H9 (cell line): Measurements from ENCODE around the gene RELA. TPM values are rescaled to one million over a fixed set of nuclear protein-coding genes. Genes with fewer than 3 reads are reported as not detected.

ENCODE experiments used
- DNase-seq: peaks from one replicate; pipeline ENCODE4 v3.0.0-alpha.2; 2017
- H2AFZ ChIP-seq: one replicate; pipeline ENCODE4 v1.6.1; 2013; ENCODE audit warnings: mild to moderate bottlenecking, low read length, control low read depth, moderate library complexity
- H2AK5ac ChIP-seq: 2 replicates; pipeline ENCODE4 v1.6.1; 2013; ENCODE audit warnings: low read length, control low read depth, mixed read lengths; ENCODE audit not compliant: insufficient read length
- H2BK120ac ChIP-seq: one replicate; pipeline ENCODE4 v1.6.1; 2013; ENCODE audit warnings: low read depth, mild to moderate bottlenecking, low read length, control low read depth, inconsistent platforms; ENCODE audit not compliant: poor library complexity, severe bottlenecking
- H2BK12ac ChIP-seq: 2 replicates; pipeline ENCODE4 v1.6.1; 2013; ENCODE audit warnings: low read length, control low read depth, mixed read lengths, low read depth; ENCODE audit not compliant: insufficient read length
- H2BK15ac ChIP-seq: 2 replicates; pipeline ENCODE4 v1.6.1; 2013; ENCODE audit warnings: low read depth, low read length, control low read depth
- H2BK20ac ChIP-seq: one replicate; pipeline ENCODE4 v1.6.1; 2013; ENCODE audit warnings: low read depth, mild to moderate bottlenecking, low read length, control low read depth, inconsistent platforms; ENCODE audit not compliant: poor library complexity, severe bottlenecking
- H2BK5ac ChIP-seq: 2 replicates; pipeline ENCODE4 v1.6.1; 2013; ENCODE audit warnings: low read length, control low read depth, mixed read lengths; ENCODE audit not compliant: insufficient read length
- H3K14ac ChIP-seq: 2 replicates; pipeline ENCODE4 v1.6.1; 2013; ENCODE audit warnings: low read length, control low read depth; ENCODE audit not compliant: insufficient read depth
- H3K18ac ChIP-seq: 2 replicates; pipeline ENCODE4 v1.6.1; 2013; ENCODE audit warnings: low read depth, mild to moderate bottlenecking, mixed read lengths, low read length, control low read depth; ENCODE audit not compliant: insufficient read length
- H3K23ac ChIP-seq: 2 replicates; pipeline ENCODE4 v1.6.1; 2013; ENCODE audit warnings: low read length, control low read depth, mixed read lengths, low read depth; ENCODE audit not compliant: insufficient read length
- H3K23me2 ChIP-seq: 2 replicates; pipeline ENCODE4 v1.6.1; 2013; ENCODE audit warnings: low read depth, mild to moderate bottlenecking, mixed read lengths, low read length, control low read depth; ENCODE audit not compliant: insufficient read length, poor library complexity, severe bottlenecking
- H3K27ac ChIP-seq: 2 replicates; pipeline ENCODE4 v1.5.1; 2013; ENCODE audit warnings: low read length, control low read depth, mixed read lengths, low read depth; ENCODE audit not compliant: insufficient read length
- H3K27me3 ChIP-seq: 2 replicates; pipeline ENCODE4 v1.6.1; 2013; ENCODE audit warnings: low read length, control low read depth, inconsistent platforms; ENCODE audit not compliant: insufficient read depth
- H3K4ac ChIP-seq: 2 replicates; pipeline ENCODE4 v1.6.1; 2013; ENCODE audit warnings: low read depth, mild to moderate bottlenecking, control low read depth, inconsistent platforms, low read length, moderate library complexity
- H3K4me1 ChIP-seq: 2 replicates; pipeline ENCODE4 v1.6.1; 2013; ENCODE audit warnings: low read length, control low read depth, inconsistent platforms; ENCODE audit not compliant: insufficient read depth
- H3K4me2 ChIP-seq: 2 replicates; pipeline ENCODE4 v1.6.1; 2013; ENCODE audit warnings: low read length, control low read depth, mixed read lengths; ENCODE audit not compliant: insufficient read length, insufficient read depth
- H3K56ac ChIP-seq: 2 replicates; pipeline ENCODE4 v1.6.1; 2013; ENCODE audit warnings: low read depth, mild to moderate bottlenecking, mixed read lengths, low read length, control low read depth; ENCODE audit not compliant: insufficient read length
- H3K79me1 ChIP-seq: 2 replicates; pipeline ENCODE4 v1.6.1; 2013; ENCODE audit warnings: low read depth, mild to moderate bottlenecking, moderate library complexity, low read length, control low read depth, inconsistent platforms; ENCODE audit not compliant: insufficient read depth, poor library complexity, severe bottlenecking
- H3K79me2 ChIP-seq: 2 replicates; pipeline ENCODE4 v1.6.1; 2013; ENCODE audit warnings: low read length, control low read depth, inconsistent platforms; ENCODE audit not compliant: insufficient read depth
- H3K9ac ChIP-seq: 2 replicates; pipeline ENCODE4 v1.6.1; 2013; ENCODE audit warnings: low read length, control low read depth, mixed read lengths; ENCODE audit not compliant: insufficient read length; ENCODE audit errors: extremely low read depth
- H3K9me3 ChIP-seq: one replicate; pipeline ENCODE4 v1.6.1; 2013; ENCODE audit warnings: low read depth, low read length, inconsistent platforms; ENCODE audit not compliant: control insufficient read depth
- H3T11ph ChIP-seq: one replicate; pipeline ENCODE4 v1.6.1; 2013; ENCODE audit warnings: mild to moderate bottlenecking, low read length, control low read depth, inconsistent platforms
- H4K20me1 ChIP-seq: one replicate; pipeline ENCODE4 v1.6.1; 2013; ENCODE audit not compliant: control insufficient read depth, insufficient read length, insufficient read depth
- H4K5ac ChIP-seq: 2 replicates; pipeline ENCODE4 v1.6.1; 2013; ENCODE audit warnings: low read depth, mild to moderate bottlenecking, mixed read lengths, low read length, control low read depth; ENCODE audit not compliant: insufficient read length
- H4K8ac ChIP-seq: replicated peaks from 2 replicates; pipeline ENCODE4 v1.6.1; 2013; ENCODE audit warnings: low read length, control low read depth, mixed read lengths, low read depth; ENCODE audit not compliant: insufficient read length
- H4K91ac ChIP-seq: 2 replicates; pipeline ENCODE4 v1.6.1; 2013; ENCODE audit warnings: low read depth, mild to moderate bottlenecking, moderate library complexity, mixed read lengths, low read length, control low read depth; ENCODE audit not compliant: insufficient read length
- H3K27ac Mint-ChIP-seq, 3 experiments: 2 replicates in 2 of 3; 3 replicates in 1 of 3; pipeline ENCODE4 v1.8.0; 2020 to 2021; ENCODE audit warnings: mixed read lengths in 3 of 3, mild to moderate bottlenecking in 1 of 3, moderate library complexity in 1 of 3
- H3K27me3 Mint-ChIP-seq: 2 replicates; pipeline ENCODE4 v1.8.0; 2021; ENCODE audit warnings: low read depth, mild to moderate bottlenecking, moderate library complexity, mixed read lengths
- H3K36me3 Mint-ChIP-seq, 3 experiments: 2 replicates in 2 of 3; 3 replicates in 1 of 3; pipeline ENCODE4 v1.8.0; 2020 to 2021; ENCODE audit warnings: low read depth in 3 of 3, mixed read lengths in 3 of 3; ENCODE audit not compliant: insufficient read depth in 1 of 3
- H3K4me1 Mint-ChIP-seq, 2 experiments: 2 replicates each; pipeline ENCODE4 v1.8.0; 2020; ENCODE audit warnings: mixed read lengths in 2 of 2
- H3K4me3 Mint-ChIP-seq, 2 experiments: 2 replicates in 1 of 2; 3 replicates in 1 of 2; pipeline ENCODE4 v1.8.0; 2020 to 2021; ENCODE audit warnings: mild to moderate bottlenecking in 2 of 2, mixed read lengths in 2 of 2, moderate library complexity in 1 of 2
- H3K9me3 Mint-ChIP-seq, 2 experiments: 2 replicates in 1 of 2; 3 replicates in 1 of 2; pipeline ENCODE4 v1.8.0; 2020; ENCODE audit warnings: mild to moderate bottlenecking in 2 of 2, mixed read lengths in 2 of 2, moderate library complexity in 1 of 2
- WGBS: extraction: QIAGEN DNeasy Blood & Tissue Kit; methylation state at CpG from one replicate; pipeline ENCODE4 v1.1.7; 2013; ENCODE audit warnings: missing lambda C conversion rate, low lambda C conversion rate, mixed read lengths; ENCODE audit not compliant: insufficient read length; ENCODE audit errors: extremely low coverage; 5-methylcytosine and 5-hydroxymethylcytosine counted together
- total RNA-seq: library from RNA; stranded (reverse); gene quantifications from 2 replicates; pipeline ENCODE4 v1.2.1, GENCODE V29; 2021
- TF ChIP-seq, protein P1 (sequence below): fragments of 200-600 bp; sonication (generic); conservative IDR thresholded peaks from 3 replicates; pipeline ENCODE4 v1.8.0; 2021; ENCODE audit warnings: antibody characterized with exemption, mild to moderate bottlenecking

RELA gene
- total RNA-seq, 1 experiment from 2014 or later = 48.8 TPM

DNA sequence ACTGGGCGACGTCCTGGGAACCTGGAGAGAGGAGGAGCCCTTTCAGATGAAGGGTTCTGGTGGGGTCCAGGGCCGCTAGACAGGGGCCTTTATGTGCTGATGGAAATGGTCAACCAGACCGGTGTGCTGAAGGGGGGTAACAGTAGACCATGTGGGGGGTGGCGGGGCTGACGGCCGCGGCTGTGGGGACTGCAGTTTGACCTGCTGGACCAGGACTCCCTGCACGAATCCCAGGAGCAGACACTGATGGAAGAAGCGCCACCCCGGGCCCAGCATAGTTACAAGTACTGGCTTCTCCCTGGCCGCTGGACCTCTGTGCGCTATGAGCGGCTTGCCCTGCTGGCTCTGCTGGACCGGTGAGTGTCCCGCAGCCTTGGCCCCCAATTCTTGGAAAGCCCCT, 40.7 kb downstream of the RELA start:
- Histone ChIP-seq H3K56ac (no peak overlapping the region), H3K18ac (no peak overlapping the region), H3K79me2 (no peaks in the 10 kb centered on the region; the same call in 1 of the 2 replicates), H4K5ac (no peak overlapping the region), H2BK5ac (no peak overlapping the region), H3K27ac (no peak overlapping the region), H4K20me1 (no peaks in the 10 kb centered on the region), H3K27me3 (no peaks in the 10 kb centered on the region), H3K9ac (no peak overlapping the region), H3K14ac (no peak overlapping the region), H3K4me1 (no peaks in the 10 kb centered on the region; the same call in 1 of the 2 replicates), H3K23me2 (no peaks in the 10 kb centered on the region), H3K4ac (no peak overlapping the region), H3T11ph (no peak overlapping the region), H2BK20ac (no peak overlapping the region), H3K23ac (no peak overlapping the region), H4K91ac (no peak overlapping the region), H4K8ac (no peak overlapping the region), H3K9me3 (no peaks in the 10 kb centered on the region), H3K79me1 (no peaks in the 10 kb centered on the region), H2AFZ (no peak overlapping the region), H3K4me2 (no peak overlapping the region), H2BK12ac (no peak overlapping the region), H2BK15ac (no peak overlapping the region), H2BK120ac (no peak overlapping the region), H2AK5ac (no peak overlapping the region)
- no peak for DNase-seq
- Mint-ChIP-seq H3K4me3 (no peak overlapping the region), H3K9me3 (no peaks in the 10 kb centered on the region), H3K27me3 (no peaks in the 10 kb centered on the region), H3K36me3 (peaks cover 24 to 71% (median 70%) of the 10 kb centered on the region in 3 experiments; a peak in 6 of 7 replicates), H3K27ac (peak overlapping the region in 1 of 3 experiments; percentile 39; a peak in 1 of 7 replicates), H3K4me1 (no peaks in the 10 kb centered on the region; a peak in 2 of 4 replicates)
- TF ChIP-seq, protein P1, sequence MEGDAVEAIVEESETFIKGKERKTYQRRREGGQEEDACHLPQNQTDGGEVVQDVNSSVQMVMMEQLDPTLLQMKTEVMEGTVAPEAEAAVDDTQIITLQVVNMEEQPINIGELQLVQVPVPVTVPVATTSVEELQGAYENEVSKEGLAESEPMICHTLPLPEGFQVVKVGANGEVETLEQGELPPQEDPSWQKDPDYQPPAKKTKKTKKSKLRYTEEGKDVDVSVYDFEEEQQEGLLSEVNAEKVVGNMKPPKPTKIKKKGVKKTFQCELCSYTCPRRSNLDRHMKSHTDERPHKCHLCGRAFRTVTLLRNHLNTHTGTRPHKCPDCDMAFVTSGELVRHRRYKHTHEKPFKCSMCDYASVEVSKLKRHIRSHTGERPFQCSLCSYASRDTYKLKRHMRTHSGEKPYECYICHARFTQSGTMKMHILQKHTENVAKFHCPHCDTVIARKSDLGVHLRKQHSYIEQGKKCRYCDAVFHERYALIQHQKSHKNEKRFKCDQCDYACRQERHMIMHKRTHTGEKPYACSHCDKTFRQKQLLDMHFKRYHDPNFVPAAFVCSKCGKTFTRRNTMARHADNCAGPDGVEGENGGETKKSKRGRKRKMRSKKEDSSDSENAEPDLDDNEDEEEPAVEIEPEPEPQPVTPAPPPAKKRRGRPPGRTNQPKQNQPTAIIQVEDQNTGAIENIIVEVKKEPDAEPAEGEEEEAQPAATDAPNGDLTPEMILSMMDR = no peak
- WGBS = no CpG with 5 or more reads among the region's 16 CpGs
